Gastrocnemius medialis (tissue), 4 donors: ENCODE data around the gene CSNK2A1. TPM values are rescaled to one million over a fixed set of nuclear protein-coding genes. Genes with fewer than 3 reads are reported as not detected.

ENCODE experiments used
- ATAC-seq, 2 donors: fragments of 150-250 bp; one replicate each; pipeline ENCODE4 v1.9.1; 2016
- DNase-seq, 2 donors: peaks; one replicate each; pipeline ENCODE4 v3.0.0-alpha.2; 2019
- H3K27ac ChIP-seq, 4 donors: fragments of 200-600 bp; sonication (generic); 1 replicate in 1 of 4; 2 replicates in 3 of 4; pipeline ENCODE4 v1.5.1; 2016 to 2018; ENCODE audit warnings: mild to moderate bottlenecking in 2 of 4, moderate library complexity in 1 of 4
- H3K27me3 ChIP-seq, 3 donors: fragments of 200-600 bp; sonication (generic) in 2 of 3; 1 replicate in 1 of 3; 2 replicates in 2 of 3; pipeline versions ENCODE4 v1.5.1 to v1.6.0; 2016 to 2019; ENCODE audit warnings: mild to moderate bottlenecking in 1 of 3, moderate library complexity in 1 of 3
- H3K36me3 ChIP-seq, 2 donors: fragments of 200-600 bp; sonication (generic) in 1 of 2; one replicate each; pipeline ENCODE4 v1.5.1; 2017 to 2018
- H3K4me1 ChIP-seq, 2 donors: fragments of 200-600 bp; sonication (generic) in 1 of 2; one replicate each; pipeline ENCODE4 v1.5.1; 2016 to 2017; ENCODE audit warnings: mild to moderate bottlenecking in 2 of 2
- H3K4me3 ChIP-seq, 4 donors: fragments of 200-600 bp; sonication (generic) in 3 of 4; 1 replicate in 1 of 4; 2 replicates in 3 of 4; pipeline ENCODE4 v1.5.1; 2016 to 2019; ENCODE audit warnings: mild to moderate bottlenecking in 2 of 4
- H3K9me3 ChIP-seq, 3 donors: fragments of 200-600 bp; sonication (generic) in 2 of 3; 1 replicate in 1 of 3; 2 replicates in 2 of 3; pipeline ENCODE4 v1.5.1; 2016 to 2019
- CTCF ChIP-seq, 5 experiments: fragments of 450-650 bp in 3 of 5; fragments of 200-600 bp in 2 of 5; sonication (generic) in 2 of 5; IDR thresholded peaks in 4 of 5; conservative IDR thresholded peaks in 1 of 5; 1 replicate in 4 of 5; 2 replicates in 1 of 5; pipeline ENCODE4 v1.5.1; 2016 to 2019; ENCODE audit warnings: antibody characterized with exemption in 5 of 5, mild to moderate bottlenecking in 3 of 5, moderate library complexity in 3 of 5
- POLR2A ChIP-seq, 2 donors: fragments of 450-650 bp; IDR thresholded peaks; one replicate each; pipeline ENCODE4 v1.6.1; 2017; ENCODE audit warnings: antibody characterized with exemption in 2 of 2, mild to moderate bottlenecking in 2 of 2, moderate library complexity in 2 of 2
- in situ Hi-C, 4 donors: fragments of 200-750 bp; cut with MboI; loops; one replicate each; pipeline versions ENCODE4 v1.15.0 to v1.8.0; 2017; ENCODE audit warnings: low sequenced_read_pairs in 4 of 4
- intact Hi-C: fragments of 100-400 bp; cut with DNase I; formaldehyde crosslinking; loops from one replicate; pipeline ENCODE4 v1.15.1; 2023; ENCODE audit warnings: low total_unique reads
- total RNA-seq, 4 donors: library from RNA; depleted of rRNA; stranded (reverse); fragments of >200 nt; gene quantifications; one replicate each; pipeline versions ENCODE4 v1.1.0 to v1.2.3, GENCODE V29; 2016

The CSNK2A1 gene
- total RNA-seq, 4 donors from 2014 or later = 108 to 180 (median 157) TPM

DNA sequence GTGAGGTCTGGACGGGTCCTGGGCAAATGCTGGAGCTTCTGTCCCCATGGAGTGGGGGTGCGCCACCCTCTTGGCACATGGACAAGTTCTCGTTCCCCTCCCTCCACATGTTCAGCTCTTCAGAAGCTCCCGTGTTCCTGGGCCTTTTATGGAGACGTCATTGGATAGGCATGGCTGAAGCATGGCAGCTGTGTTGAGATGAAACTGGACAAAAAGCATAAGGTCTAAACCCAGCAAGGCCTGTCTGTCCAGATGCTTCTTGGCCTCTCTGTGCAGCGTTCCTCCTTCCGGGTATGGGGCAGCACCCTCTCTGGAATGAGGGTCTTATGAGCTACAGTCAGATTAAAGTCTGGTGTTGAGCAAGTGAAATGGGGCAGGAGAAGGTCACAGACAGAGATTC is 108.0 kb downstream of the CSNK2A1 start:
- in situ Hi-C loops = loop anchor here in 1 of 4 donors (10.0 kb wide), 1 partner anchor 81 kb away; no protein-coding TSS in a partner anchor
- TF ChIP-seq CTCF (IDR thresholded peaks at IDR 0.05 in 4 of 5, conservative IDR thresholded peaks at IDR 0.05 in 1 of 5) (no peak), POLR2A (IDR thresholded peaks at IDR 0.05) (no peak)
- Histone ChIP-seq H3K4me1 (peaks cover 15 to 20% of the 10 kb centered on the region in 2 donors), H3K4me3 (no peak overlapping the region), H3K9me3 (no peaks in the 10 kb centered on the region), H3K36me3 (peaks cover 0 to 56% of the 10 kb centered on the region in 2 donors), H3K27ac (no peak overlapping the region), H3K27me3 (no peaks in the 10 kb centered on the region)
- no peak for ATAC-seq
- DNase-seq = no peak
- intact Hi-C loops = no loop called here

GRCh38 chr20:434661-435419 is 108.8 kb downstream of the CSNK2A1 start:
- intact Hi-C loops = no loop called here
- ATAC-seq = no peak
- DNase-seq = no peak
- in situ Hi-C loops = loop anchor here in 1 of 4 donors (10.0 kb wide), 1 partner anchor 80 kb away; no protein-coding TSS in a partner anchor
- Histone ChIP-seq H3K4me3 (no peak overlapping the region), H3K27ac (no peak overlapping the region), H3K9me3 (no peaks in the 10 kb centered on the region), H3K36me3 (peaks cover 0 to 54% of the 10 kb centered on the region in 2 donors), H3K27me3 (no peaks in the 10 kb centered on the region), H3K4me1 (peaks cover 15 to 20% of the 10 kb centered on the region in 2 donors)
- TF ChIP-seq POLR2A (IDR thresholded peaks at IDR 0.05) (no peak), CTCF (IDR thresholded peaks at IDR 0.05 in 4 of 5, conservative IDR thresholded peaks at IDR 0.05 in 1 of 5) (no peak)

DNA sequence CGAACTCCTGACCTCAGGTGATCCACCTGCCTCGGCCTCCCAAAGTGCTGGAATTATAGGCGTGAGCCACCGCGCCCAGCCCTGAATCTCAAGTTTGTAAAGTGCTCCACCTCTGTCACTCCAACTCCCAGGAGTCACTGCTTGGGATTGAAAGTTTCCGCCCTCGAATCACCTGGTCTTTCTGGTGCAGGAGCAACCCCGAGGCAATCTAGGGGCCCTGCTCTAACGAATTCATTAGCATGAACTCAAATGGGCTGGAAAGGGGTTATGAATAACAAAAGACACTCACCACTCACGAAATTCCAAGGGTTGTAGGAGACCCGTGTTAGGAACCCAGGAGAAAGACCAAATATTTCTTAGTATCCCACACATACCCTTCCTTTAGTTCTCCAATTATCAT is 109.4 kb downstream of the CSNK2A1 start:
- intact Hi-C loops = no loop called here
- no peak for TF ChIP-seq POLR2A (IDR thresholded peaks at IDR 0.05)
- TF ChIP-seq CTCF (IDR thresholded peaks at IDR 0.05 in 4 of 5, conservative IDR thresholded peaks at IDR 0.05 in 1 of 5) = no peak
- H3K27ac ChIP-seq = no peak overlapping the region
- peaks cover 0 to 57% of the 10 kb centered on the region in 2 donors for H3K36me3 ChIP-seq
- no peak overlapping the region for H3K4me3 ChIP-seq
- H3K9me3 ChIP-seq = no peaks in the 10 kb centered on the region
- no peak for DNase-seq
- no peak for ATAC-seq
- H3K27me3 ChIP-seq = no peaks in the 10 kb centered on the region
- in situ Hi-C loops = loop anchor here in 1 of 4 donors (10.0 kb wide), 1 partner anchor 79 kb away; no protein-coding TSS in a partner anchor
- peaks cover 15 to 18% of the 10 kb centered on the region in 2 donors for H3K4me1 ChIP-seq

- no peaks in the 10 kb centered on the region for H3K9me3 ChIP-seq
- H3K27me3 ChIP-seq = no peaks in the 10 kb centered on the region
- DNase-seq (no peak), ATAC-seq (no peak)
- H3K36me3 ChIP-seq = peaks cover 0 to 63% of the 10 kb centered on the region in 2 donors
- TF ChIP-seq POLR2A (IDR thresholded peaks at IDR 0.05) (no peak), CTCF (IDR thresholded peaks at IDR 0.05 in 4 of 5, conservative IDR thresholded peaks at IDR 0.05 in 1 of 5) (no peak)
- H3K4me1 ChIP-seq = peaks cover 10 to 12% of the 10 kb centered on the region in 2 donors
- no peak overlapping the region for H3K4me3 ChIP-seq
- H3K27ac ChIP-seq = peak overlapping the region in 3 of 4 donors; percentile 20 to 33 (median 30)
- intact Hi-C loops = no loop called here
- in situ Hi-C loops = loop anchor here in 1 of 4 donors (10.0 kb wide), 1 partner anchor 79 kb away; no protein-coding TSS in a partner anchor
Measured at GRCh38 chr20:433300-433975, 110.2 kb downstream of the CSNK2A1 start.
